Dedifferentiated amniotic fluid mesenchymal stem cell (primary cell): ENCODE measurements around the gene MGAM2.
"Not testable (repeated sequence)": the region's sequence is repeated elsewhere in the genome, so short reads cannot be mapped to it uniquely, and the experiment has no call there.

Source experiments
- DNase-seq: peaks from one replicate; pipeline ENCODE4 v3.0.0-alpha.2; 2016; ENCODE audit errors: extremely low spot score

Gene MGAM2

GRCh38 chr7:142111499-142111898 is at the start of gene MGAM2:
TSS of gene MGAM2 (plus strand) at chr7:142111718. CDS start at chr7:142116874, 5,156 bp downstream.
- DNase-seq, result no peak

- no peak for DNase-seq
Observed at GRCh38 chr7:142063551-142064442, 47.7 kb upstream of the MGAM2 start.

- DNase-seq, result no peak
Observed at GRCh38 chr7:142066536-142066935, 45.0 kb upstream of the MGAM2 start.

GRCh38 chr7:142077762-142078161 is 33.8 kb upstream of the MGAM2 start:
- no peak for DNase-seq

GRCh38 chr7:142083605-142084004 is 27.9 kb upstream of the MGAM2 start:
- no peak for DNase-seq

- no peak for DNase-seq
Observed at GRCh38 chr7:142085428-142085827, 26.1 kb upstream of the MGAM2 start.

GRCh38 chr7:142088022-142088714 is 23.4 kb upstream of the MGAM2 start:
- no peak for DNase-seq

- DNase-seq, result no peak
Observed at GRCh38 chr7:142089035-142089434, 22.5 kb upstream of the MGAM2 start.

- no peak for DNase-seq
Observed at GRCh38 chr7:142091961-142092360, 19.6 kb upstream of the MGAM2 start.

GRCh38 chr7:142094861-142095260 is 16.7 kb upstream of the MGAM2 start:
- DNase-seq, result no peak

- no peak for DNase-seq
Observed at GRCh38 chr7:142097571-142097970, 13.9 kb upstream of the MGAM2 start.

GRCh38 chr7:142098004-142098403 is 13.5 kb upstream of the MGAM2 start:
- no peak for DNase-seq

GRCh38 chr7:142099347-142099746 is 12.2 kb upstream of the MGAM2 start:
- DNase-seq, result not testable (repeated sequence)

GRCh38 chr7:142100634-142101033 is 10.9 kb upstream of the MGAM2 start:
- DNase-seq, result no peak

GRCh38 chr7:142101794-142102193 is 9.7 kb upstream of the MGAM2 start:
- not testable (repeated sequence) for DNase-seq

- DNase-seq, result no peak
Observed at GRCh38 chr7:142104550-142105527, 6.7 kb upstream of the MGAM2 start.

GRCh38 chr7:142108728-142109505 is 2.6 kb upstream of the MGAM2 start:
- no peak for DNase-seq

- no peak for DNase-seq
Observed at GRCh38 chr7:142110098-142110497, 1.4 kb upstream of the MGAM2 start.

GRCh38 chr7:142110638-142111037 is 880 bp upstream of the MGAM2 start:
- no peak for DNase-seq

- DNase-seq, result no peak
Observed at GRCh38 chr7:142112086-142112485, 568 bp downstream of the MGAM2 start.

- DNase-seq, result no peak
Observed at GRCh38 chr7:142114207-142114606, 2.7 kb downstream of the MGAM2 start.
